Heart left ventricle (tissue), 13 donors: ENCODE measurements around the gene TMC2.

Source experiments
- POLR2A ChIP-seq, 2 donors: fragments of 450-650 bp; IDR thresholded peaks; one replicate each; pipeline ENCODE4 v1.6.1; 2017; ENCODE audit warnings: antibody characterized with exemption in 2 of 2, mild to moderate bottlenecking in 2 of 2, moderate library complexity in 2 of 2
- TF ChIP-seq, protein P1 (sequence below), 12 donors: fragments of 200-600 bp; sonication (generic) in 4 of 12; IDR thresholded peaks; one replicate each; pipeline versions ENCODE4 v1.5.0 to v1.8.0; 2018 to 2022; ENCODE audit warnings: antibody characterized with exemption in 12 of 12, mild to moderate bottlenecking in 5 of 12
- donor health status: ischemic (EF 13 %, LVEDD 7.1; RV severe dilation, severe dysfunction).
- donor health status: DM: no; HTN: yes; CAD: no.
- donor health status: DM: no; HTN: no; CAD: no.
- donor health status: ischemic (EF 25% LVEDD 6.9; RV normal size, moderate dysfunction).
- donor health status: ischemic (EF 25% LVEDD 5.7; RV mildly dilated, moderate dysfunction).
- donor health status: ischemic (EF 35%, LVEDD 5.7; RV mildly dilated, moderate dysfunction).
- donor health status: nonischemic (EF 11% LVEDD 7.7; RV severe dilation, severe dysfunction).
- donor health status: DM: yes; HTN: yes; CAD: no.
- donor health status: PGD.
- donor health status: ischemic (EF 29% LVEDD 5.4; RV normal size, mild dysfunction).
- donor health status: nonischemic (EF 23%, LVEDD 6.1; RV moderate dilation, normal function).

DNA sequence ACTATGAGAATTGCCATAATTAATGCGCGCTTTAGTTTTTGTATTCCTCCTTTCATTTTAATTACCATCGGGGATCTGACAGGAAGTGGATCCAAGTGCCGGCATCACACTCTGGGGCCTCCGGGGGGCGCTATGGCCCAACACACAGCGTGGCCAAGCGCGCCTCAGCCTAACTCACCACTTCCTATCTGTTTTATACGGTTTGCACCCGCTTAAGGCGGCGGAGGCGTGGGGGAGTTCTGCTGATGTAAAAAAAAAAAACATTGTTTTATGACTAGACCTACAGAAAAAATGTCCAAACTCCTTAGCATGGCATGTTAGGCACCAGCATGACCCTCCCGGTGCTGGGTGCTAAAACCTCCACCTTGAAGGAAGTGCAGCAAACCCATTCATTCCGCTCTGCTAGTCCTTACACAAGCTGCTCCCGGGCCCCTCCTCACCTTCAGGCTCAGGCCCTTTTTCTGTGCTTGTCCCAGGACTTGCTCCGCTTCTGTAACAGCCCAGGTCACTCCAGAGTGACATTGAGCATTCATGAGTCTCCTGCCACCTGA is 151.7 kb downstream of the TMC2 start:
- TF ChIP-seq POLR2A (IDR thresholded peaks at IDR 0.05) = no peak
- TF ChIP-seq, protein P1, sequence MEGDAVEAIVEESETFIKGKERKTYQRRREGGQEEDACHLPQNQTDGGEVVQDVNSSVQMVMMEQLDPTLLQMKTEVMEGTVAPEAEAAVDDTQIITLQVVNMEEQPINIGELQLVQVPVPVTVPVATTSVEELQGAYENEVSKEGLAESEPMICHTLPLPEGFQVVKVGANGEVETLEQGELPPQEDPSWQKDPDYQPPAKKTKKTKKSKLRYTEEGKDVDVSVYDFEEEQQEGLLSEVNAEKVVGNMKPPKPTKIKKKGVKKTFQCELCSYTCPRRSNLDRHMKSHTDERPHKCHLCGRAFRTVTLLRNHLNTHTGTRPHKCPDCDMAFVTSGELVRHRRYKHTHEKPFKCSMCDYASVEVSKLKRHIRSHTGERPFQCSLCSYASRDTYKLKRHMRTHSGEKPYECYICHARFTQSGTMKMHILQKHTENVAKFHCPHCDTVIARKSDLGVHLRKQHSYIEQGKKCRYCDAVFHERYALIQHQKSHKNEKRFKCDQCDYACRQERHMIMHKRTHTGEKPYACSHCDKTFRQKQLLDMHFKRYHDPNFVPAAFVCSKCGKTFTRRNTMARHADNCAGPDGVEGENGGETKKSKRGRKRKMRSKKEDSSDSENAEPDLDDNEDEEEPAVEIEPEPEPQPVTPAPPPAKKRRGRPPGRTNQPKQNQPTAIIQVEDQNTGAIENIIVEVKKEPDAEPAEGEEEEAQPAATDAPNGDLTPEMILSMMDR (IDR thresholded peaks at IDR 0.05) = peak; percentile 43 to 77 (median 58)
